Urinary bladder (tissue), 4 donors: ENCODE data around the gene IFT122. TPM values are rescaled to one million over a fixed set of nuclear protein-coding genes. Genes with fewer than 3 reads are reported as not detected.
"Not testable (repeated sequence)": the region's sequence is repeated elsewhere in the genome, so short reads cannot be mapped to it uniquely, and the experiment has no call there.

Experiments
- DNase-seq: peaks from one replicate; pipeline ENCODE4 v3.0.0-alpha.2; 2015; ENCODE audit errors: extremely low spot score
- H3K27ac ChIP-seq: one replicate; pipeline ENCODE4 v1.5.1; 2013; ENCODE audit warnings: low read depth, mild to moderate bottlenecking, moderate library complexity
- H3K36me3 ChIP-seq: one replicate; pipeline ENCODE4 v1.6.1; 2013; ENCODE audit warnings: mild to moderate bottlenecking, moderate library complexity; ENCODE audit not compliant: insufficient read depth
- H3K4me1 ChIP-seq: one replicate; pipeline ENCODE4 v1.6.1; 2013; ENCODE audit warnings: mild to moderate bottlenecking, moderate library complexity; ENCODE audit not compliant: insufficient read depth
- H3K4me3 ChIP-seq: one replicate; pipeline ENCODE4 v1.5.1; 2013; ENCODE audit warnings: low read depth, low read length
- WGBS: extraction: QIAGEN DNeasy Blood & Tissue Kit; methylation state at CpG from one replicate; pipeline ENCODE4 v1.1.7; 2013; 5-methylcytosine and 5-hydroxymethylcytosine counted together
- polyA plus RNA-seq: library from polyadenylated mRNA; stranded (reverse); fragments of 200-250 nt; gene quantifications from one replicate; pipeline ENCODE4 v1.2.3, GENCODE V29; 2013
- total RNA-seq: library from RNA; depleted of rRNA; stranded (reverse); fragments of >200 nt; gene quantifications from one replicate; pipeline ENCODE4 v1.2.3, GENCODE V29; 2014
- donor health status: healthy with polysubstance abuse.
- donor health status: healthy.

Gene IFT122
- total and polyA plus RNA-seq, 2 donors, result 14.1 to 45.9 TPM

DNA sequence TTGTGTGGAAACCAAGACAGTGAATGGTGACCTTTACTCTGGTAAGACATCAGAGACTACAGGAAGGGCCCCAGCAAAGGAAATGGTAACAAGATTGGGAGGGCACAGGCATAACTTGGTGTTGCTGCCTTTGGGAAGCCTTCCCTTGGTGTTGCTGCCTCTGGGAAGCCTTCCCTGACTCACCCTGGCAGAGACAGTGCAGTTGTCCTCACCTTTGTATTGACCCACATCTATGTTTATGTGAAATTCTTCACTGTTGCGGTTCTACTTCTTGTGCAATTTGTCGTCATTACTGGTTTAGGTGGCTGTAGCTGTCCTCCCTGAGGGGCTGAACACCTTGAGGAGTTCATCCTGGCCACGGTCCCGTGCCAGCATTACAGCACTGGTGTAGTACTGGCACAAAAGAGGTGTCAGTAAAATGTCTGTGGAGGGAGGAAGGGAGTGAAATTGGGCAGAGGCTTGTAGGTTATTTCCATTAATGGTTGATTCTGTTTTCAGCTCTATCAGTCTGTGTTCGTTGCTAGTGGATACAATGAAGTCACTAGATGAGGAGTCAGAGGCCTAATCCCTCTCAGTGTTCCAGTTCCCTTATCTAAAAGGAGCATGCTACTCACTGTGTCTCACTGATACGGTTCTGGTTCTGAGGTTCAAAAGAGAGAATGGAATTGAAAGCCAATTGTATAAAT is 21.6 kb downstream of the IFT122 start:
- H3K36me3 ChIP-seq, result no peaks in the 10 kb centered on the region
- 54% methylated on average over 6 of the region's 6 CpGs for WGBS
- no peak for DNase-seq
- H3K27ac ChIP-seq, result no peak overlapping the region
- no peak overlapping the region for H3K4me3 ChIP-seq
- no peaks in the 10 kb centered on the region for H3K4me1 ChIP-seq

DNA sequence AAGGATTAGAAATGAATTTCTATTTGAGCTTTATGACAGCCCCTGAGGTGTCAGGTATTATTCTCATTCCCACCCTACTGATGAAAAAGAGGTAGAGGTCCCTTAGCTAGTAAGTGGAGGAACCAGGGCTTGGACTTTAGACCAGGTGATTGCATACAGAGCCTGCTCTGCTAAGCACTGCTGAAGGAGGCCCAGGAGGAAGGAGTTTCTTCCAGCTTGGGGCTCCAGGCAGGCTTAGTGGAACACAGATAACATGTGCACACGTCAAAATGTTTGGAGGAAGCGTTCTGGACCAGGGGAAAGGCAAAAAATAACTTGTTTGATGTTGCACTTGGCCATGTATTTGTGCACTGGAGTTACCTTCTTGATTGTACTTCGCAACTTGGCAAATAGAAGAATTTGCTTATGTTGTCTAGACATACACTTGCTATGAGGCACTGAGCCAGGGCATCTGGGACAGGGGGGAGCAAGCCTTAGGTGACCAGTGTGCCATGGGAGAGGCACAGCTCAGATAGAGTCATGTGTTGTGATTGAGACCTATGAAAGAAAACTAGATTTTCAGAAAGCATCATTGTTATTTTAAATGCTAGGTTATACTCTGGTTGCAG is 22.4 kb downstream of the IFT122 start:
- 67% methylated on average over 3 of the region's 3 CpGs for WGBS
- Histone ChIP-seq H3K27ac (no peak overlapping the region), H3K4me1 (no peaks in the 10 kb centered on the region), H3K4me3 (no peak overlapping the region), H3K36me3 (no peaks in the 10 kb centered on the region)
- DNase-seq, result no peak

DNA sequence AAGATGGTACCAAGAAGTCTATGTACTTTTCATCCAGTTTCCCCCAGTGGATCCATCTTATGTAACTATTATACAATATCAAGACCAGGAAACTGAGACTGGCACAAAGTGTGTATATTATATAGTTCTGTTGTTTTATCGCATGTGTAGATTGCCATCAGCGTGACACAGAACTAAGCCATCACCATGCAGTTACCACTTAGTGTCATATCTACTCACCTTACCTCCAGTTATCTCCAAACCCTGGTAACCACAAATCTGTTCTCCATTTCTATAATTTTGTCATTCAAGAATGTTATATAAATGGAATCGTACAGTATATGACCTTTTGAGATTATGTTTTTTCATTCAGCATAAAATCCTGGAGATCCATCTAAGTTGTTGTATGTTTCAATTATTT is 23.1 kb downstream of the IFT122 start:
- no peaks in the 10 kb centered on the region for H3K4me1 ChIP-seq
- no peak overlapping the region for H3K4me3 ChIP-seq
- no peak for DNase-seq
- no peak overlapping the region for H3K27ac ChIP-seq
- 97% methylated on average over 3 of the region's 3 CpGs for WGBS
- H3K36me3 ChIP-seq, result no peaks in the 10 kb centered on the region

DNA sequence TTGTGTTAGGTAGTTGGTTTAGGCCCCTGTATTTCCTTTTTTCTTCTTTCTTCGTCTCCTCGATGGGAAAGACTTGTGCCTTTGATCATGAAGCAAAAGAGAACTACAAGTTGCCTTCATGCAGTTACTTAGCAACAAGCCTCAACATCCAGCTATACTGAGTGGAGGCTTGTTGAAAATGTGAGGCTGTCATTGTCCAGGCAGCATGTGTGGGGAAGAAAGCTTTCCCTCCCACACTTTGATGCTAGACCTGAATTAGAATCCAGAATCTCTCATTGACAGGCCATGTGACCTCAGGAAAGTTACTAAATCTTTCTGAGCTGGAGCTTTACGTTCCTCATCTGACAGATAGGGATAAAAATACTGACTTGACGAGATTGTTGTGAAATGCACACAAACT is 23.7 kb downstream of the IFT122 start:
- no peak overlapping the region for H3K4me3 ChIP-seq
- 82% methylated on average over 4 of the region's 4 CpGs for WGBS
- no peak for DNase-seq
- no peaks in the 10 kb centered on the region for H3K36me3 ChIP-seq
- H3K27ac ChIP-seq, result no peak overlapping the region
- no peaks in the 10 kb centered on the region for H3K4me1 ChIP-seq

DNA sequence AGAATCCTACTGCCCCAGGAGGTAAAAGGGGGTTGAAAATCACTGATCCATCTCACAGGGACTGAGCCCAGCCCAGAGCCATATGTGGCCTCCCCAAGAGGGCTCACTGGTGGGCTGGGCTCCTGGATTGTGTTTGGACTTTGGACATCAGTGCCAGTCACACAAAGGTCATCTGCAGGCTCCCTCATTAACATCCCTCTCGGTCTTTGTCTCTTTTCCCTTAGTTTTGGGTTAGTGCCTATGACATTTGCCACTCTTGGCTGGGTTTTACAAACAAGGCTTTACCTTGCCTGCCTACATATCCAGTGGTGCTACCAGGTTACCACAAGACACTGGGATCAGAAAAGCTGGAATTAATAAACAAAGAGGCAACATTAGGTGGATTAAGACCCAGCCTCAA is 27.9 kb downstream of the IFT122 start:
- H3K4me1 ChIP-seq, result no peaks in the 10 kb centered on the region
- DNase-seq, result no peak
- no peaks in the 10 kb centered on the region for H3K36me3 ChIP-seq
- 71% methylated on average over 1 of the region's 1 CpG for WGBS
- H3K4me3 ChIP-seq, result no peak overlapping the region
- no peak overlapping the region for H3K27ac ChIP-seq

DNA sequence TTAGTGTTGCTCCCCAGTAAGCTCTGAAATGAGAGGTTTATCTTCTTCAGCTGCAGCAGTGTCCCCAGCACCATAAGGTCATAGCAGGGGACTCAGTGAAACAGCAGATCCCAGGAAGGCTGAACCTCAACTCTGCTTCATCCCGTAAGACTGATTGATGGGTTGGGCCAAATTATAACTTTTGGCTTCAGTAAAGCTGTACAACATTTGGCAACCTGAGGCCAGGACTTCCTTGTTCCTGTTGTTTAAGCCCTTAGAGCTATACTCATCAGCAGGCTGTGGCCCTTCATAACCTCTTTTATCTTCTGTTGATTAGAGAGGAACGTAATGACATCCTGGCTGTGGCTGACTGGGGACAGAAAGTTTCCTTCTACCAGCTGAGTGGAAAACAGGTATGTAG is 29.0 kb downstream of the IFT122 start:
- Histone ChIP-seq H3K4me1 (no peaks in the 10 kb centered on the region), H3K36me3 (no peaks in the 10 kb centered on the region), H3K27ac (no peak overlapping the region), H3K4me3 (no peak overlapping the region)
- 79% methylated on average over 2 of the region's 2 CpGs for WGBS
- no peak for DNase-seq

DNA sequence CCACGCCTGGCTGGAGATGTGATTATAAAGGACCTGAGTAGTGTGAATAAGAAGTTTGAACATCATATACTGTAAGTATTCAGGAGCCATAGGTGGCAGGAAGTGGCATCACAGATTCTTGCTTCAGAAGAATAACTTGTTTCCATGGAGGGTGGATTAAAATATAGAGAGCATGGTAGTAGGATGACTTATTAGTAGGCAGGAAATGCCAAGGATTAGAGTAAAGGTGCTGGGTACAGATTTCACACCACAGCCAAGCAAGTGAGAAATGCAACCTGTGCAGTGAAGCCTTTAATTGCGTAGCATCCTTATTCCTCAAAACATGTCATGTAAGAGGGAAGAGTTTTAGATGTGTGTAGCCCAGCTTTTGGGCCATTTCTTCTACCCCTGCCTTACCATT is 30.8 kb downstream of the IFT122 start:
- Histone ChIP-seq H3K4me1 (no peaks in the 10 kb centered on the region), H3K36me3 (no peaks in the 10 kb centered on the region), H3K27ac (no peak overlapping the region), H3K4me3 (no peak overlapping the region)
- WGBS, result 95% methylated on average over 2 of the region's 2 CpGs
- DNase-seq, result no peak

DNA sequence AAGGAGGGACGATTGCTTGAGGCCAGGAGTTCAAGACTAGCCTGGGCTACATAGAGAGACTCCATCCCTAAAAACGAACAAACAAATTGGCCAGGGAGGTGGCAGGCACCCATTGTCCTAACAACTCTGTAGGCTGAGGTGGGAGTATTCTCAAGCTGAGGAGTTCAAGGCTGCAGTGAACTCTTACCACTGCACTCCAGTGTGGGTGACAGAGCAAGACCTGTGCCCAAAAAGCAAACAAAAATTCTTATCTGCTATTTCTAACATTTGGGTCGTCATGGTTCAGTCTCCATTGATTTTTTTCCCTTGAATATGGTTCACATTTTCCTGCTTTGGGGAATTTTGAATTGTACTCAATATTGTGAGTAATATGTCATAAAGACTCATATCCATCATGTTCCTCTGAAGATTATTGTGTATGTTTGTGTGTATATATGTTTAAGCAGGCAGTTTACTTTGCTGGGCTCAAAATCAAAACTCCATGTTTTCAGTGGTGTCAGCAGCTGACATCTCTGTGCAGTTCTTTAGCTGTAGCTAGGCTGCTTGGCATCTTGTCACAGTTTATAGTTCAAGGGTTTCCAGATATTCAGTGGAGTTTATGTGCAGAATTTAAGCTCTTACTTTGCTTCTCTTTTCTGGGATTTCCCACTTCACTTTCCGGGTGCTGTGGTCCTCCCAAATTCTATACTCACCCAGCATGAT is 33.2 kb downstream of the IFT122 start:
- Histone ChIP-seq H3K36me3 (no peaks in the 10 kb centered on the region), H3K27ac (no peak overlapping the region), H3K4me3 (no peak overlapping the region), H3K4me1 (no peaks in the 10 kb centered on the region)
- no peak for DNase-seq
- WGBS, result 85% methylated on average over 4 of the region's 4 CpGs

DNA sequence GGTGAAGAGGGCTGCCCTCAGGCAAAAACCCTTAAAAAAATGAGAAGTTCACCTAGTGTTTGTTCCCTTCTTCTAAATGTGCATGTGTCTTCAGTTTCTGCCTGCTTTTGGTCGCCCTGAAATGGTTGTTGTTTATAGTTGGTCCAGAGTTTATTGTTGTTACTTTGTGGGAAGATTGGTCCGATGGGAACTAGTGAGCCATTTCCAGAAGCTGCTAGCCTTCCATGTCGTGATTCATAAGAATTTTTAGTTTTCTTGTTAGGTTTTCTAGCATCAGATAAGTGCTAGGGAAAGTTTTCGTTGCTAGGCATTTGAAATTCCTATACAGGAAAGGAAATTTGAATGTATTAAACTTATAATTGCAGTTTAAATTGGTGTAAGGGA is 33.7 kb downstream of the IFT122 start:
- 78% methylated on average over 4 of the region's 4 CpGs for WGBS

DNA sequence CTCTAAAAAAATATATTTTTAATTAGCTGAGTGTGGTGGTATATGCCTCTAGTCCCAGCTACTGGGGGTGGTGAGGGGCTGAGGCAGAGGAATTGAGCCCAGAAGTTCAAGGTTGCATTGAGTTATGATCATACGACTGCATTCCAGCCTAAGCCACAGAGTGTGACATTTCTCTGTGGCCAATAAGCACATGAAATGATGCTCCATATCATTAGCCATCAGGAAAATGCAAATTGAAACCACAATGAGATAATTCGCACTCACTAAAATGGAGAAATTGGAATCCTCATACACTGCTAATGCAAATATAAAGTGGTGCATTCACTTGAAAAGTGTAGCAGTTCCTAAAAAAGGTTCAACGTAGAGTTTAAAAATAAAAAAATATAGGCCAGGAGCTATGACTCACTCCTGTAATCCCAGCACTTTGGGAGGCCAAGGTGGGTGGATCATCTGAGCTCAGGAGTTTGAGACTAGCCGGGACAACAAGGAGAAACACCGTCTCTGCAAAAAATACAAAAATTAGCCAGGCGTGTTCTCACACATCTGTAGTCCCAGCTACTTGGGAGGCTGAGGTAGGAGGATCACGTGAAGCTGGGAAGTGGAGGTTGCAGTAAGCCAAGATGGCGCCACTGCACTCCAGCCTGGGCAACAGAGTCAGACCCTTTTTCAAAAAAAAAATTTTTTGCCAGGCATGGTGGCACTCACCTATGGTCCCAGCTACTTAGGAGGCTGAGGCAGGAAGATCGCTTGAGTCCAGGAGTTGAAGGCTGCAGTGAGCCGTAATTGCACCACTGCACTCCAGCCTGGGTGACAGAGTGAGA is 35.2 kb downstream of the IFT122 start:
- Histone ChIP-seq H3K4me1 (no peaks in the 10 kb centered on the region), H3K36me3 (no peaks in the 10 kb centered on the region), H3K4me3 (no peak overlapping the region), H3K27ac (no peak overlapping the region)
- DNase-seq, result no peak
- WGBS, result 83% methylated on average over 10 of the region's 10 CpGs

More for the DNA sequence above, 33.7 kb downstream of the IFT122 start:
- no peak for DNase-seq
- Histone ChIP-seq H3K27ac (no peak overlapping the region), H3K36me3 (no peaks in the 10 kb centered on the region), H3K4me1 (no peaks in the 10 kb centered on the region), H3K4me3 (no peak overlapping the region)

DNA sequence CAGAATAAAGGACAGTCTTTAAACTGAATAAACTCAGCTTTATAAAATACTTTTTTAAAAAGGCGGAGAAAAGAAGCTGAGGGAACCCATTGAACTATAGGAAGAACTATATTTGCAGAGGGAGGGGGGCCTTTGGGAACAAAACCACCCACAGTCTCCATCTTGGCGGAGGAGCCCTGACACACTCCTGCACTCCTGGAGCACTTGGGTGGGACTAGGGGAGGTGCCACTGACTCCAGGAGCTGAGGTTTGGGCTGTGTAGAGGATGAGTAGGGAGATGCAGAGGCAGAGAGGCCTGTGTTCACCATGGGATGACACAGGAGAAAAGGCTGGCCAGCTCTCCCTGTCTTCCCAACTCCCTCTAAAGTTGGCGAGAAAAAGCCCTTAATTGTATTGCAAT is 35.8 kb downstream of the IFT122 start:
- Histone ChIP-seq H3K4me1 (no peaks in the 10 kb centered on the region), H3K27ac (no peak overlapping the region), H3K4me3 (no peak overlapping the region), H3K36me3 (no peaks in the 10 kb centered on the region)
- DNase-seq, result no peak
- WGBS, result 97% methylated on average over 3 of the region's 3 CpGs

DNA sequence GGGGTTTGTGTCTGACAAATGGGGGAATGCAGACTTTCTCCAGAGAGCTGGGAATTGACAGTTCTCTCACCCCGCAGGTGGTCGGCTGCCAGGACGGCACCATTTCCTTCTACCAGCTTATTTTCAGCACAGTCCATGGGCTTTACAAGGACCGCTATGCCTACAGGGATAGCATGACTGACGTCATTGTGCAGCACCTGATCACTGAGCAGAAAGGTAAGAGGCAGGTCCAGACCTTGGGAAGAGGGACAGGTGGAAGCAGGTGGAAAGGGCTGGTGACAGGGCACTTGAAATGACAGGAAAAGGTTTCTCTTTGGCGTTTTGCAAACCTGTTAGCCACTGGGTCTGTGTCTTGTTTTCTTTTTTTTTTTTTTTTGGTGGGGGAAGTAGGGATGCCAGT is 36.6 kb downstream of the IFT122 start:
- no peak for DNase-seq
- 94% methylated on average over 6 of the region's 6 CpGs for WGBS
- Histone ChIP-seq H3K27ac (no peak overlapping the region), H3K4me3 (no peak overlapping the region), H3K36me3 (no peaks in the 10 kb centered on the region), H3K4me1 (no peaks in the 10 kb centered on the region)

DNA sequence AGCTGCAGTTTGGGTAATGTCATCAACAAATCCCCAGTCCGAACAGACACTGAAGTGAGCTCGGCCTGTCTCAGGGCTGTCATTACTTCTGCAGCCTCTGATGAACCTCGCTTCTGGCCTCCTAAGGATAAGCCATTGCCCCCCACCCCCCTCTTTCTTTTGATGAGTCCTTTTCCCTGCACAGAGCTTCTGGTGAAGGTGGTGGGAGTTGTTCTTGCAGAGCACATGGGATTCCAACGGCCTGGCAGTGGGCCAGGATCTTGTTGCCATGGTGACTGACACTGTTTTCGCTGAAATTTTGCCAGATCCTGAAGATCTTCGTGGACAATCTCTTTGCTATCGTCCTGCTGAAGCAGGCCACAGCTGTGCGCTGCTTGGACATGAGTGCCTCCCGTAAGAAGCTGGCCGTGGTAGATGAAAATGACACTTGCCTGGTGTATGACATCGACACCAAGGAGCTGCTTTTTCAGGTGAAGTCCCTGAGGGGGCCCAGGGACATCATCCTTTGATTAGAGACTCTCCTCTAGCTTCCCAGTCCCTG is 41.3 kb downstream of the IFT122 start:
- not testable (repeated sequence) for H3K27ac ChIP-seq, H3K36me3 ChIP-seq, H3K4me1 ChIP-seq, H3K4me3 ChIP-seq
- DNase-seq, result peak; percentile 35
- WGBS, result 33% methylated on average over 8 of the region's 11 CpGs
